PC-3 (cell line): ENCODE data around the gene SLC25A21. TPM values are rescaled to one million over a fixed set of nuclear protein-coding genes. Genes with fewer than 3 reads are reported as not detected.

Experiments used
- ATAC-seq: fragments of 200-7000 bp; cut with Tn5 transposase; 2 replicates; pipeline ENCODE4 v1.9.1; 2020; ENCODE audit warnings: mild to moderate bottlenecking, moderate library complexity
- BruUV-seq: library from RNA; stranded (reverse); fragments of 400-500 nt; replicated peaks from 2 replicates; lab custom pipeline; 2021; lab: Mats Ljungman, UMichigan
- CTCF ChIA-PET: fragments of 300-600 bp; sonication (Branson Sonifier 250); formaldehyde crosslinking; loops from one replicate; lab custom pipeline; 2022; ENCODE audit warnings: antibody characterized with exemption; lab: Charles Lee
- POLR2A ChIA-PET: fragments of 300-600 bp; sonication (Branson Sonifier 250); formaldehyde crosslinking; loops from one replicate; lab custom pipeline; 2022; ENCODE audit warnings: antibody characterized with exemption; ENCODE audit not compliant: unreplicated experiment; lab: Charles Lee
- DNase-seq: peaks from one replicate; pipeline ENCODE4 v3.0.0-alpha.2; 2015
- H2AFZ ChIP-seq: fragments of 300-600 bp; sonication (generic); 2 replicates; pipeline ENCODE4 v1.6.0; 2016; ENCODE audit warnings: antibody characterized with exemption, low read length
- H3F3A ChIP-seq: fragments of 300-600 bp; sonication (generic); one replicate; pipeline ENCODE4 v1.6.0; 2017; ENCODE audit warnings: antibody characterized with exemption, low read length, control low read depth, mild to moderate bottlenecking; ENCODE audit not compliant: unreplicated experiment
- H3K27ac ChIP-seq: fragments of 300-600 bp; sonication (generic); 2 replicates; pipeline ENCODE4 v1.5.1; 2016; ENCODE audit warnings: mild to moderate bottlenecking, low read length
- H3K27me3 ChIP-seq: fragments of 300-600 bp; sonication (generic); 2 replicates; pipeline ENCODE4 v1.6.1; 2016; ENCODE audit warnings: low read length, mixed read lengths
- H3K36me3 ChIP-seq: fragments of 300-600 bp; sonication (generic); 2 replicates; pipeline ENCODE4 v1.6.1; 2016; ENCODE audit warnings: low read depth, mixed run types, low read length, mixed read lengths
- H3K4me1 ChIP-seq: fragments of 300-600 bp; sonication (generic); 2 replicates; pipeline ENCODE4 v1.5.1; 2016; ENCODE audit warnings: low read length; ENCODE audit not compliant: insufficient read depth
- H3K4me2 ChIP-seq: fragments of 300-600 bp; sonication (generic); 2 replicates; pipeline ENCODE4 v1.6.0; 2016; ENCODE audit warnings: low read length
- H3K4me3 ChIP-seq: fragments of 300-600 bp; sonication (generic); 2 replicates; pipeline ENCODE4 v1.5.1; 2016; ENCODE audit warnings: mild to moderate bottlenecking, low read length, mixed read lengths
- H3K79me2 ChIP-seq: fragments of 300-600 bp; sonication (generic); 2 replicates; pipeline ENCODE4 v1.6.1; 2017; ENCODE audit warnings: low read length, mixed read lengths
- H3K9ac ChIP-seq: fragments of 300-600 bp; sonication (generic); 2 replicates; pipeline ENCODE4 v1.6.0; 2016; ENCODE audit warnings: mild to moderate bottlenecking, low read length
- H3K9me2 ChIP-seq: fragments of 300-600 bp; sonication (generic); replicated peaks from 2 replicates; pipeline ENCODE4 v1.6.1; 2016; ENCODE audit warnings: mixed run types, low read length, mixed read lengths
- H3K9me3 ChIP-seq: fragments of 300-600 bp; sonication (generic); 2 replicates; pipeline ENCODE4 v1.6.1; 2016; ENCODE audit warnings: low read length, mixed read lengths
- H4K20me1 ChIP-seq: fragments of 300-600 bp; sonication (generic); 2 replicates; pipeline ENCODE4 v1.6.1; 2016; ENCODE audit warnings: low read length, mixed read lengths
- CTCF ChIP-seq: fragments of 300-600 bp; sonication (generic); conservative IDR thresholded peaks from 2 replicates; pipeline ENCODE4 v1.5.1; 2017; ENCODE audit warnings: antibody characterized with exemption, low read depth, mild to moderate bottlenecking, low read length
- EZH2 ChIP-seq: fragments of 300-600 bp; sonication (generic); IDR thresholded peaks from one replicate; pipeline ENCODE4 v1.6.1; 2017; ENCODE audit warnings: antibody characterized with exemption, mild to moderate bottlenecking, low read length; ENCODE audit not compliant: unreplicated experiment
- EZH2phosphoT487 ChIP-seq: fragments of 300-600 bp; sonication (generic); IDR thresholded peaks from 2 replicates; pipeline ENCODE4 v1.6.1; 2018; ENCODE audit warnings: mild to moderate bottlenecking, antibody characterized with exemption, low read length, borderline replicate concordance
- intact Hi-C: fragments of 100-400 bp; cut with micrococcal nuclease; formaldehyde crosslinking; loops from 2 replicates; pipeline ENCODE4 v1.9.0; 2023
- total RNA-seq: library from RNA; depleted of rRNA; stranded (reverse); fragments of >200 nt; gene quantifications from 2 replicates; pipeline ENCODE4 v1.2.3, GENCODE V29; 2014

SLC25A21 gene
- total RNA-seq, 1 experiment from 2014 or later = 0.87 TPM

DNA sequence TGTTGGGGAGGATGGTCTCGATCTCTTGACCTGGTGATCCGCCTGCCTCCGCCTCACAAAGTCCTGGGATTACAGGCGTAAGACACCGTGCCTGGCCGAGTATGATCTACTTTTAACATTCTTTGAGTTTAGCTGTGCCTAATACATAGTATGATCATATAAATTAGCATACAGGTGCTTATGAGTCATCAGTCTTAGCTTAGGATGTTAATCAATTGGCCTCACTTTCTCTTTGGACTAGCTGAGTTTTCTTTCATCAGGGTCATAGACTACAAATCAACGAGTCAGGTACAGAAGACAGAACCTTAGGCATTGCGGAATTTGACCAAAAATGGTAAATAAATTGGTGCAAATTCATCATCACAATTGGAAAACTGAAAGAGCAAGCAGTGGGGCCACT lies 2.2 kb downstream of the SLC25A21 start:
- Histone ChIP-seq H3K4me3 (no peak overlapping the region), H2AFZ (no peak overlapping the region), H3K9me3 (no peaks in the 10 kb centered on the region), H3K36me3 (no peaks in the 10 kb centered on the region), H4K20me1 (no peaks in the 10 kb centered on the region), H3K79me2 (peaks cover 27% of the 10 kb centered on the region), H3K4me1 (peaks cover 15% of the 10 kb centered on the region), H3F3A (no peaks in the 10 kb centered on the region), H3K27ac (no peak overlapping the region), H3K9me2 (no peaks in the 10 kb centered on the region), H3K9ac (no peak overlapping the region), H3K27me3 (no peaks in the 10 kb centered on the region), H3K4me2 (no peak overlapping the region)
- no peak for TF ChIP-seq EZH2
- ChIA-PET CTCF (interaction anchor here (0.6 kb wide), 1 partner anchor 615 kb away, joined by 5 read pairs; no protein-coding TSS in a partner anchor), POLR2A (interaction anchor here (0.6 kb wide), 1 partner anchor 1293 kb away, joined by 3 read pairs; no protein-coding TSS in a partner anchor)
- TSS peak; percentile 8 for BruUV-seq
- DNase-seq (no peak), ATAC-seq (no peak)
- intact Hi-C loops = loop anchor here (10.0 kb wide), 1 partner anchor 415 kb away; no protein-coding TSS in a partner anchor

DNA sequence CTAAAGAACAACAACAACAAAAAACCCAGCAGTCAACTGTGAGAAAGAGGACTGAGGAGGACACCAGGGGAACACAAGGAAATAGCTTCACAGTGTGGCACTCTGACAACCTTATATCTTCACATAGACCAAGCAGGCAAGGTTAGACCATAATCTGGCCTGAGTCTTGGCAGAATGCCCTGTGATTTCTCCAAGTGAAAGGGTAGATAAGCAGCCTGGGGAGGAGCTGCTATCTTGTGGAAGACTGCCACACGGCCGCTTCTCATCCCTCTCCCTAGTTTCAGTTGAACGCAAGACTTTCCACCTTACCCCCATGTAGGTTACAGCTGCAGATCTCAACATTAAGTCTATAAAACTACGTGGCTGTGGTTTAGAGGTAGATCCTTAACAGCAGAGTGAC lies 3.7 kb downstream of the SLC25A21 start:
- Histone ChIP-seq H3K9me3 (no peaks in the 10 kb centered on the region), H3F3A (no peaks in the 10 kb centered on the region), H2AFZ (no peak overlapping the region), H3K4me3 (no peak overlapping the region), H3K36me3 (no peaks in the 10 kb centered on the region), H3K27me3 (no peaks in the 10 kb centered on the region), H3K4me1 (peaks cover 5% of the 10 kb centered on the region), H3K9me2 (no peaks in the 10 kb centered on the region), H3K4me2 (no peak overlapping the region), H3K27ac (no peak overlapping the region), H3K9ac (no peak overlapping the region), H3K79me2 (peaks cover 17% of the 10 kb centered on the region), H4K20me1 (no peaks in the 10 kb centered on the region)
- no TSS peak for BruUV-seq
- DNase-seq = no peak
- TF ChIP-seq EZH2 (no peak), EZH2phosphoT487 (no peak), CTCF (no peak)
- ATAC-seq = no peak
- ChIA-PET POLR2A (interaction anchor here (0.7 kb wide), 1 partner anchor 85 kb away, joined by 3 read pairs; no protein-coding TSS in a partner anchor), CTCF (no interaction called here)
- intact Hi-C loops = no loop called here

- Histone ChIP-seq H4K20me1 (no peaks in the 10 kb centered on the region), H3K4me3 (no peak overlapping the region), H3K79me2 (peaks cover 4% of the 10 kb centered on the region), H3K9ac (no peak overlapping the region), H3K9me3 (no peaks in the 10 kb centered on the region), H3K27me3 (no peaks in the 10 kb centered on the region), H3F3A (no peaks in the 10 kb centered on the region), H3K4me1 (no peaks in the 10 kb centered on the region; the same call in 1 of the 2 replicates), H3K36me3 (no peaks in the 10 kb centered on the region), H3K4me2 (no peak overlapping the region), H2AFZ (no peak overlapping the region), H3K27ac (no peak overlapping the region), H3K9me2 (no peaks in the 10 kb centered on the region)
- intact Hi-C loops = no loop called here
- ATAC-seq (no peak), DNase-seq (no peak)
- BruUV-seq = no TSS peak
- ChIA-PET CTCF (no interaction called here), POLR2A (no interaction called here)
- no peak for TF ChIP-seq EZH2
Observed at GRCh38 chr14:37167151-37168047, 5.0 kb downstream of the SLC25A21 start.
